ENCODE data around the gene NEFH. TPM values are rescaled to one million over a fixed set of nuclear protein-coding genes. Genes with fewer than 3 reads are reported as not detected.

Gene NEFH
- total RNA-seq, 1 donor from 2014 or later: 2.9 TPM

DNA sequence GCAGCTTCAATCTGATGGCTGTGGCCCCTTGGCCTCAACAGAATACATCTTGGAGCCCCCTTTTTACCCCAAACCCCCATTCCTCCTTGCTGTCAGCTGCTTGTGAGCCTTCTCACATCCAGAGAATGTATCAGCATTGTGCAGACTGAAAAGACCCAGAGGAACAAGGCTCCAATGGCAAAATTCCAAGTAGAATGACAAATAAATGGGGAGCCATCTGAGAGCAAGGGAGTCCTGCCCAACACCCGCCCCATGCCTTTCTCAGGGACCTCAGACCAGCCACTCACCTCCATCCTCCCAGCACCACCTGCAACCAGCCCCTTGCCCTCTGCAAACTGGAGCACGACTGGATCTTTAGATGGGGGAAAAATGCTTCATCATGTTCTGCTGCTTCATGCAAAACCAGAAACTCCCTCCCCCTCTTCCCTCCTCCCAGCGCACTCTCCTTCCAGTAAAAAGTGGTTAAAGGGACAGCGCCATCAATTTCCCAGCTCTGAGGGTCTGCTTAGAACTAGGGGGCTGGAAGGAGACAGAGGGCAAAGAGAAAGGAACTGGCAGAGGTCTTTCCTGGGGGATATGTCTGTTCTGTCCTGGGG lies 2.2 kb upstream of the NEFH start:
- Mint-ChIP-seq H3K27ac (ENCODE audit: unreplicated experiment) (no peak overlapping the region), H3K27me3 (ENCODE audit: low read depth) (peaks cover 91% of the 10 kb centered on the region), H3K36me3 (ENCODE audit: low read depth) (no peaks in the 10 kb centered on the region), H3K4me3 (no peak overlapping the region), H3K4me1 (peaks cover 24% of the 10 kb centered on the region), H3K9me3 (no peaks in the 10 kb centered on the region)
- DNase-seq (ENCODE audit: low read depth, low spot score): no peak
- TF ChIP-seq, protein P1, sequence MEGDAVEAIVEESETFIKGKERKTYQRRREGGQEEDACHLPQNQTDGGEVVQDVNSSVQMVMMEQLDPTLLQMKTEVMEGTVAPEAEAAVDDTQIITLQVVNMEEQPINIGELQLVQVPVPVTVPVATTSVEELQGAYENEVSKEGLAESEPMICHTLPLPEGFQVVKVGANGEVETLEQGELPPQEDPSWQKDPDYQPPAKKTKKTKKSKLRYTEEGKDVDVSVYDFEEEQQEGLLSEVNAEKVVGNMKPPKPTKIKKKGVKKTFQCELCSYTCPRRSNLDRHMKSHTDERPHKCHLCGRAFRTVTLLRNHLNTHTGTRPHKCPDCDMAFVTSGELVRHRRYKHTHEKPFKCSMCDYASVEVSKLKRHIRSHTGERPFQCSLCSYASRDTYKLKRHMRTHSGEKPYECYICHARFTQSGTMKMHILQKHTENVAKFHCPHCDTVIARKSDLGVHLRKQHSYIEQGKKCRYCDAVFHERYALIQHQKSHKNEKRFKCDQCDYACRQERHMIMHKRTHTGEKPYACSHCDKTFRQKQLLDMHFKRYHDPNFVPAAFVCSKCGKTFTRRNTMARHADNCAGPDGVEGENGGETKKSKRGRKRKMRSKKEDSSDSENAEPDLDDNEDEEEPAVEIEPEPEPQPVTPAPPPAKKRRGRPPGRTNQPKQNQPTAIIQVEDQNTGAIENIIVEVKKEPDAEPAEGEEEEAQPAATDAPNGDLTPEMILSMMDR (conservative IDR thresholded peaks at IDR 0.05): no peak

DNA sequence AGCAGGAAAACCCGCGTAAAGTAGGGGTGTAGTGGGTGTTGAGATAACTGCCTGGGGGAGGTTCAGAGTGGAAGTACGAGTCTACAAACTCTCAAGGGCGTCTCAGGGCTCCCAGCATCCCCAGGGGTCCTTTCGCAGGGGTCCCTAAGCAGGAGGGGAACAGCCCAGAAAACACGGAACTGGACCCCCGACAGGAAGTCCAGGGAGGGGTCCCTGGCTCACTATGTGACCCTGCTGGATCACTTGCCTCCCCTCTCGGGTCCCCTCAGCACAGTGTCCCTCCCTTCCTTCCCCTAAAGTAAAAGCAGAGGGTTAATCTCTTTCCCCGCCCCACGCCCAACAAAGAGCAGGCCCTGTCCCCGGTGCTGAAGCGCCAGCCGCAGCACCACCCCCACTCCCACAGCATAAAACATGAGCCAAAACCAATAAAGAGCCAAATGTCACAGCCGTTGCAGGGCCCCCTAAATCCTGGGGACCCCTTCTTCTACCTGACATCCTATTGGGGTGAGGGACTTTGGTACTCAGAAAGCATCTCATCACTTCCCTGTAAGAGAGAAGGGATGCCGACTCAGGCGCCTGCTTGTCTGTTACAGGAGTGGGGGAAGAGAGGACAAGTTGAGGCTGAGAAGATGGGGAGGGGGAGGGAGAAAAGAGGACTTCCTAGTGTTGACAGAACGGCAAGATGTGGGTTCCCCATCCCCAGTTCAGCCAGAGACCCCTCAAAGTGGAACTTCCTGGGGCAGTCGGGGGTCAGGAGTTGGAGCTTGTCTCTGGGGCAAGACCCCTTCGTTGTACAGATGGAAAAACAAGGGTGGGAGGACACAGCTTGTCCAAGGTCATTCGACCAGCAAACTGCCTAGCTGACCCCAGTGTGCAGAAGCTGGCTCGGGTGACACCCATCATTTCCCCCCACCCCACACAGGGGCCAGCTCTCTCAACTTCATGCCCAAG lies 1.4 kb upstream of the NEFH start:
- H3K9me3 Mint-ChIP-seq: no peaks in the 10 kb centered on the region
- H3K4me1 Mint-ChIP-seq: peaks cover 24% of the 10 kb centered on the region
- TF ChIP-seq, protein P1 (conservative IDR thresholded peaks at IDR 0.05): no peak
- peak overlapping the region; percentile 66 for H3K4me3 Mint-ChIP-seq
- DNase-seq (ENCODE audit: low read depth, low spot score): peak; percentile 32
- no peak overlapping the region for H3K27ac Mint-ChIP-seq (ENCODE audit: unreplicated experiment)
- H3K36me3 Mint-ChIP-seq (ENCODE audit: low read depth): no peaks in the 10 kb centered on the region
- H3K27me3 Mint-ChIP-seq (ENCODE audit: low read depth): peaks cover 86% of the 10 kb centered on the region

DNA sequence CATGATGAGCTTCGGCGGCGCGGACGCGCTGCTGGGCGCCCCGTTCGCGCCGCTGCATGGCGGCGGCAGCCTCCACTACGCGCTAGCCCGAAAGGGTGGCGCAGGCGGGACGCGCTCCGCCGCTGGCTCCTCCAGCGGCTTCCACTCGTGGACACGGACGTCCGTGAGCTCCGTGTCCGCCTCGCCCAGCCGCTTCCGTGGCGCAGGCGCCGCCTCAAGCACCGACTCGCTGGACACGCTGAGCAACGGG lies 169 bp downstream of the NEFH start:
- TF ChIP-seq, protein P1 (conservative IDR thresholded peaks at IDR 0.05): no peak
- Mint-ChIP-seq H3K27ac (ENCODE audit: unreplicated experiment) (no peak overlapping the region), H3K9me3 (no peaks in the 10 kb centered on the region), H3K27me3 (ENCODE audit: low read depth) (peaks cover 73% of the 10 kb centered on the region), H3K4me1 (peaks cover 24% of the 10 kb centered on the region), H3K36me3 (ENCODE audit: low read depth) (no peaks in the 10 kb centered on the region), H3K4me3 (no peak overlapping the region)
- no peak for DNase-seq (ENCODE audit: low read depth, low spot score)

DNA sequence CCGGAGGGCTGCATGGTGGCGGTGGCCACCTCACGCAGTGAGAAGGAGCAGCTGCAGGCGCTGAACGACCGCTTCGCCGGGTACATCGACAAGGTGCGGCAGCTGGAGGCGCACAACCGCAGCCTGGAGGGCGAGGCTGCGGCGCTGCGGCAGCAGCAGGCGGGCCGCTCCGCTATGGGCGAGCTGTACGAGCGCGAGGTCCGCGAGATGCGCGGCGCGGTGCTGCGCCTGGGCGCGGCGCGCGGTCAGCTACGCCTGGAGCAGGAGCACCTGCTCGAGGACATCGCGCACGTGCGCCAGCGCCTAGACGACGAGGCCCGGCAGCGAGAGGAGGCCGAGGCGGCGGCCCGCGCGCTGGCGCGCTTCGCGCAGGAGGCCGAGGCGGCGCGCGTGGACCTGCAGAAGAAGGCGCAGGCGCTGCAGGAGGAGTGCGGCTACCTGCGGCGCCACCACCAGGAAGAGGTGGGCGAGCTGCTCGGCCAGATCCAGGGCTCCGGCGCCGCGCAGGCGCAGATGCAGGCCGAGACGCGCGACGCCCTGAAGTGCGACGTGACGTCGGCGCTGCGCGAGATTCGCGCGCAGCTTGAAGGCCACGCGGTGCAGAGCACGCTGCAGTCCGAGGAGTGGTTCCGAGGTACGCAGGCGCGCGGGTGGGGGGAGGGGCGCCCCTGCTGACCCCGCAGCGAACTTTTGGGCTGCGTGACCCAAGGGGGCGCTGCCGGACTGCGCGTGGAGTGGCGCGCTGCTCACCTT lies 670 bp downstream of the NEFH start:
- Mint-ChIP-seq H3K36me3 (ENCODE audit: low read depth) (no peaks in the 10 kb centered on the region), H3K27me3 (ENCODE audit: low read depth) (peaks cover 68% of the 10 kb centered on the region), H3K4me3 (peak overlapping the region; percentile 72), H3K4me1 (peaks cover 24% of the 10 kb centered on the region), H3K27ac (ENCODE audit: unreplicated experiment) (no peak overlapping the region), H3K9me3 (no peaks in the 10 kb centered on the region)
- peak; percentile 20 for DNase-seq (ENCODE audit: low read depth, low spot score)
- TF ChIP-seq, protein P1 (conservative IDR thresholded peaks at IDR 0.05): peak; percentile 21

DNA sequence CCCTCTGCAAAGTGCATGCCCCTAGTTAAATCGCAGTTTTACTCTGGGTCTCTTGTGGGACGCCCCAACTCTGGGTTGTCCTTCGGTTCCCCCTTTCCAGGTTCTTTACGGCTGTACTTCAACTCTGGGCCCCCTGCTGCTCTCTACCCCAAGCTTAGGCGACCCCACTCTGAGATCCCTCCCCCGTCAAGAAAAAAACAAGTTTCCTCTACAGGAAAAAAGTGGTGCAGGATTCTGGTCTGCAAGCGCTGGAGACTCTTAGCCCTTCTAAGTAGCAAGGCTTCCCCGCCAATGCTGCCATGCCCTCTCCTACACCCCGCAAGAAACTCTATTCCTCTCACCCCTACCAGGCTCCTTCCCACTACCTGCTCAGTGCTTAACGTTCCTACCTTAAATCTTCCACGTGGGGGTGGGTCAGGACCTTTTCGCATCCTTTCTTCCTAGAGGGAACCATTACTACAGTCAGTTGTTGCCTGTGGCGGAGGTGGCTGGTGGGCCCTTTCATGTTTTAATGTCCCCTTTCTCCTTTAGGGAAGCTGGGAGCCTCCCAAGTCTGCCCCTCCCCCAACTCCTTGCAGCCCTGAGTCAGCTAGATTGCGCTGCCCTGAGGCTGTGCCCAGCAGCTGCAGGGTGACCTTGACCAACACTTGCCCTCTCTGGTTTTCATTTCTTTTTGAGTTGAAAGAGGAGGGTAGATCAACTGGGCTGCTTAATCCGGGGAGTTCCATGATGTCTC lies 1.4 kb downstream of the NEFH start:
- peaks cover 24% of the 10 kb centered on the region for H3K4me1 Mint-ChIP-seq
- H3K9me3 Mint-ChIP-seq: no peaks in the 10 kb centered on the region
- no peak overlapping the region for H3K27ac Mint-ChIP-seq (ENCODE audit: unreplicated experiment)
- no peaks in the 10 kb centered on the region for H3K36me3 Mint-ChIP-seq (ENCODE audit: low read depth)
- TF ChIP-seq, protein P1 (conservative IDR thresholded peaks at IDR 0.05): no peak
- H3K27me3 Mint-ChIP-seq (ENCODE audit: low read depth): peaks cover 61% of the 10 kb centered on the region
- peak; percentile 28 for DNase-seq (ENCODE audit: low read depth, low spot score)
- peak overlapping the region; percentile 72 for H3K4me3 Mint-ChIP-seq

All from neural crest cell (in vitro differentiated cells).